GM13976 (cell line): Measurements from ENCODE around the gene TMEM87A.

ENCODE experiments used
- DNase-seq: peaks from one replicate; pipeline ENCODE4 v3.0.0; 2012; ENCODE audit warnings: low spot score
- in situ Hi-C: fragments of 300-500 bp; cut with MboI; formaldehyde crosslinking; loops from one replicate; pipeline ENCODE4 v1.12.0; 2022; ENCODE audit warnings: low sequenced_read_pairs, mixed read lengths, inconsistent platforms; ENCODE audit not compliant: unreplicated experiment
- TF ChIP-seq, protein P1 (sequence below): IDR thresholded peaks from 2 replicates; pipeline ENCODE4 v1.5.1; 2012; ENCODE audit warnings: borderline replicate concordance, mild to moderate bottlenecking; ENCODE audit not compliant: insufficient read depth; ENCODE audit errors: extremely low read depth, missing control alignments, control extremely low read depth

TMEM87A gene

DNA sequence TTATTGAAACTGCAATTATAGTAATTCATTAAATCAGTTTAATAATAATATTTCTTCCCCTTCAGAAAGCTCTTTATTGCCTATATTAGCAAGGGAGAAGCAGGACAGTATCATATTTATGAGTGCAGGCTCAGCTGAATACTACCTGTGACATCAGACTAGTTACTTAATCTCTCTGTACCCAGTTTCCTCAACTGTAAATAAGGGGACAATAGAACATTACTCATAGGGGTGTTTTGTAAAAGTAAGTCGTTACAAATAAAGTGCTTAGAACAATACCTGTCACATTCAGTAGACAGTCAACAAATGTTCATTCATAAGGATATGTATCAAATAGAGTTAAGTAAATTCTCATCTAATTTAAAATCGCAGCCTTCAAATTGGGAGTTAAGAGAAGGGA is 53.0 kb downstream of the TMEM87A start:
- TF ChIP-seq, protein P1, sequence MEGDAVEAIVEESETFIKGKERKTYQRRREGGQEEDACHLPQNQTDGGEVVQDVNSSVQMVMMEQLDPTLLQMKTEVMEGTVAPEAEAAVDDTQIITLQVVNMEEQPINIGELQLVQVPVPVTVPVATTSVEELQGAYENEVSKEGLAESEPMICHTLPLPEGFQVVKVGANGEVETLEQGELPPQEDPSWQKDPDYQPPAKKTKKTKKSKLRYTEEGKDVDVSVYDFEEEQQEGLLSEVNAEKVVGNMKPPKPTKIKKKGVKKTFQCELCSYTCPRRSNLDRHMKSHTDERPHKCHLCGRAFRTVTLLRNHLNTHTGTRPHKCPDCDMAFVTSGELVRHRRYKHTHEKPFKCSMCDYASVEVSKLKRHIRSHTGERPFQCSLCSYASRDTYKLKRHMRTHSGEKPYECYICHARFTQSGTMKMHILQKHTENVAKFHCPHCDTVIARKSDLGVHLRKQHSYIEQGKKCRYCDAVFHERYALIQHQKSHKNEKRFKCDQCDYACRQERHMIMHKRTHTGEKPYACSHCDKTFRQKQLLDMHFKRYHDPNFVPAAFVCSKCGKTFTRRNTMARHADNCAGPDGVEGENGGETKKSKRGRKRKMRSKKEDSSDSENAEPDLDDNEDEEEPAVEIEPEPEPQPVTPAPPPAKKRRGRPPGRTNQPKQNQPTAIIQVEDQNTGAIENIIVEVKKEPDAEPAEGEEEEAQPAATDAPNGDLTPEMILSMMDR = no peak
- in situ Hi-C loops = no loop called here
- DNase-seq = no peak

DNA sequence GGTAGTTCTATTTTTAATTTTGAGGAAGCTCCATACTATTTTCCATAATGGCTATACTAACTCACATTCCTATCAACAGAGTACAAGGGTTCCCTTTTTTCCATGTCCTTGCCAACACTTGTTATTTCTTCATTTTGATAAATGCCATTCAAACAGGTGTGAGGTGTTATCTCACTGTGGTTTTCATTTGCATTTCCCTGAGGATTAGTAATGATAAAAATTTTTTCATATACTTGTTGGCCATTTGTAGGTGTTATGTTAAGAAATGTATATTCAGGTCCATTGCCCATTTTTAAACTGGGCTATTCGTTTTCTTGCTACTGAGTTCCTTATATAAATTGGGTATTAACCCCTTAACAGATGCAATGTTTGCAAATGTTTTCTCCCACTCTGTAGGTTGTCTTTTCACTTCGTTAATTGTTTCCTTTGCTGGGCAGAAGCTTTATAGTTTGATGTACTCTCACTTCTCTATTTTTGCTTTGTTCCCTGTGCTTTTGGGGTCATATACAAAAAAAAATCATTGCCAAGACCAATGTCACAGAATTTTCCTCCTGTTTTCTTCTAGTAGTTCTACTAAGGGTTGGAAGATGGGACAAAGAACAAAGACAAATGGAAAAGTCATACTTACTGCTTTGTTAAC is 54.2 kb downstream of the TMEM87A start:
- in situ Hi-C loops = no loop called here
- TF ChIP-seq, protein P1 = no peak
- no peak for DNase-seq

DNA sequence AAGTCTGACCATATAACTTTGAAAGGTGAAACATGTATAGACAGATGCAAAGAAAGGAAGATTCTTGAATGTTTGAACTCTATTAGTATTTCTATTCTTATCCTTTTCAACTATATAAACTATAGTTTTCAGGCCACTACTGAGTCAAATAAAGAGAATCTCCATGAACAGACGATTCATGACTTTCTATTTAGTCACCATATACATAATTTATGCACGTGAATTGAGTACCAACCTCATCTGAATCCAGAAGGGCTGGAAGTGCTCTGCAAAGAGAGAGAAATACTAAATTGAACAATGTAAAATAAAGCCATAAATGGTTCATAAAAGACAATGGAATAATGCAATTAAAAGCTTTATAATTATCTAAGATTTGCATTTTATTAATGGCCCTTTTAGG is 55.7 kb downstream of the TMEM87A start:
- no peak for DNase-seq
- TF ChIP-seq, protein P1 = no peak
- in situ Hi-C loops = no loop called here

DNA sequence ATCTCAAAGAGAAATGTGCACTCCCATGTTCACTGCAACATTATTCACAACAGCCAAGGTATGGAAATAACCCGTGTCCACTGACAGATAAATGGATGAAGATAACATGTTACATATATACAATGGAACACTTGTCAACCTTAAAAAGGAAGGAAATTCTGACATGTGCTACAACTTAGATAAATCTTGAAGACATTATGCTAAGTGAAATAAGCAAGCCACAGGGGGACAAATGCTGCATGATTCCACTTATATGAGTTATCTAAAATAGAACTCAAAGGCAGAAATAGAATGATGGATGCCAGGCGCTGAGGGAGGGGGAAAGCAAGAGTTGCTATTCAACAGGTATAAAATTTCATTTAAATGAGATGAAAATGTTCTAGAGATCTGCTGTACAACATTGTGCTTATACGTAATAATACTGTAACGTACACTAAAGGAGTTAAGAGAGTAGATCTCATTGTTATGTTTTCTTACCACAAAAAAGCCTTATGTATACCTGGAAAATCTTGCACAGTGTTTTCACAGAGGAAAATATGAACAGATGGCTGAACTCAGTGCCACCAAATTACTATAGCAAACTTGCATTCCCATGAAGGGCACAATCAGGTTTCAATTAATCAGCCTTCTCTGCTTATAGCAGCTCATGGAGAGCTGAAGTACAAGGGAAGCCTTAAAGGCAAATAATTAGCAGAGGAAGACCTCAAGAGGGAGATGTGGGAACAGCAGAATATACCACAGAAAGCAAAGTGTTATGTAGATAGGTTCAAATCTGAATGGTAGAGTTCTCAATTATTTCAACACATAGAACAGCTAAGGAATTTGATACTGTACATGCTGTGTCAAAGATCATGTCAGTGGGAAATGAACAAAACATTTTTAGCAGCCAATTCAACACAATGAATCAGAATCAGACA is 57.1 kb downstream of the TMEM87A start:
- TF ChIP-seq, protein P1 = peak; percentile 10
- DNase-seq = no peak
- in situ Hi-C loops = no loop called here

DNA sequence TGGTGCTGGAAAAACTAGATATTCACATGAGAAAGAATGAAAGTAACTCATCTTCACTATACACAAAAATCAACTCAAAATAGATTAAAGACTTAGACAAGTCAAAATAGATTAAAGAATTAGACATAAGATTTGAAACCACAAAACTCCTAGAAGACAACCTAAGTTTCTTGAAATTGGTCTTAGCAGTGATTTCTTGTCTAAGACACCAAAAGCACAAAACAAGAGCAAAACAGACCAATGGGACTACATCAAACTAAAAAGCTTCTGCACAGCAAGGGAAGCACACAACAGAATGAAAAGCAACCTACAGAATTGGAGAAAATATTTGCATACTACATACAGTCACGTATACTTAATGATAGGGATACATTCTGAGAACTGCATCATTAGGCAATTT is 58.6 kb downstream of the TMEM87A start:
- DNase-seq = no peak
- TF ChIP-seq, protein P1 = no peak
- in situ Hi-C loops = no loop called here

DNA sequence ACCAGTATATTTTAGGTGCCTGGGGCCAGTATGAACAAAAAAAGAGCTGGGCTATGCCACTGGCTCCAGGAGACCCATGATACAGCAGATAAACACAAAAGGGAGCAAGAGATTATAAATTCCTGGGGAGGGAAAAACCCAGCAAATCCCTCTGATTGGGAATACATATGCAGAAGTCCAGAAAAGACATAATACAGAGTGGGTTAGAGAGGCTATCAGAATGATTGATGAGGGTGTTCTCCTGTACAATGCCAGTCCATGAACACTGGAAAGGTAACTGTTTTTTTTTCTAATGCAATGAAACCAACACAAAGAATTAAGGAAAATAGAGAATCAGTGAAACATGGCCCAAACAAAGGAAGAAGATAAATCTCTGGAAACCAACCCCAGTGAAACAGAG is 59.7 kb downstream of the TMEM87A start:
- no peak for DNase-seq
- in situ Hi-C loops = no loop called here
- TF ChIP-seq, protein P1 = no peak
